ENCODE measurements around the gene HINT3. TPM values are rescaled to one million over a fixed set of nuclear protein-coding genes. Genes with fewer than 3 reads are reported as not detected.

Gene HINT3
- total and polyA plus RNA-seq, 2 experiments from 2014 or later = 1.8 to 8.0 TPM

GRCh38 chr6:125942672-125943527 is 13.7 kb upstream of the HINT3 start:
- Histone ChIP-seq H3K36me3 (ENCODE audit: insufficient read depth) (no peaks in the 10 kb centered on the region), H3K4me1 (ENCODE audit: insufficient read depth) (no peaks in the 10 kb centered on the region), H3K27ac (ENCODE audit: low read depth) (no peak overlapping the region), H3K79me2 (replicated peaks; ENCODE audit: insufficient read depth) (no peaks in the 10 kb centered on the region), H4K20me1 (replicated peaks; ENCODE audit: insufficient read depth) (no peaks in the 10 kb centered on the region), H3K9me2 (ENCODE audit: insufficient read depth) (no peaks in the 10 kb centered on the region), H3K4me3 (no peak overlapping the region), H3F3A (replicated peaks; ENCODE audit: low read depth) (0 out of 2 replicates have a peak, but pooled peaks cover 3% of the 10 kb centered on the region), H2AFZ (0 out of 2 replicates have a peak overlapping the region, but pooled peaks have one; percentile 78), H3K4me2 (no peak overlapping the region), H3K27me3 (ENCODE audit: insufficient read depth) (no peaks in the 10 kb centered on the region)
- Mint-ChIP-seq H3K9me3 (no peaks in the 10 kb centered on the region), H3K27me3 (ENCODE audit: insufficient read depth, low read depth, poor library complexity) (no peaks in the 10 kb centered on the region), H3K36me3 (ENCODE audit: low read depth) (no peaks in the 10 kb centered on the region), H3K4me3 (no peak overlapping the region), H3K27ac (no peak overlapping the region), H3K4me1 (no peaks in the 10 kb centered on the region)
- TF ChIP-seq JUNB (IDR thresholded peaks at IDR 0.05; ENCODE audit: unreplicated experiment) (no peak), NANOG (IDR thresholded peaks at IDR 0.05; ENCODE audit: borderline replicate concordance) (no peak), STAT1 (IDR thresholded peaks at IDR 0.05; ENCODE audit: unreplicated experiment) (no peak), CREB1 (CRISPR knock-in tag; IDR thresholded peaks at IDR 0.05; ENCODE audit: low read depth) (no peak), ZNF462 (CRISPR knock-in tag; IDR thresholded peaks at IDR 0.05) (no peak), ZNF114 (CRISPR knock-in tag; IDR thresholded peaks at IDR 0.05) (no peak), ETS1 (IDR thresholded peaks at IDR 0.05) (no peak), EZH2 (IDR thresholded peaks at IDR 0.05; ENCODE audit: low read depth, unreplicated experiment) (no peak), CTCF (conservative IDR thresholded peaks at IDR 0.05; ENCODE audit: low read depth in 2 of 2) (no peak), POLR2AphosphoS5 (IDR thresholded peaks at IDR 0.05; ENCODE audit: low read depth) (no peak), ZNF331 (CRISPR knock-in tag; IDR thresholded peaks at IDR 0.05; ENCODE audit: low read depth) (no peak), EZH2phosphoT487 (IDR thresholded peaks at IDR 0.05; ENCODE audit: unreplicated experiment) (no peak), REST (IDR thresholded peaks at IDR 0.05; ENCODE audit: unreplicated experiment) (no peak)
- ATAC-seq (no peak), DNase-seq (ENCODE audit: low spot score) (no peak)

Data from GM23338 (cell line).